Measurements from ENCODE around the gene CRB1.

CRB1 gene

GRCh38 chr1:197319631-197320030, 51.6 kb downstream of the CRB1 start:
- Histone ChIP-seq H3K27me3 (ENCODE audit: insufficient read depth, low read length, poor library complexity) (no peaks in the 10 kb centered on the region), H4K20me1 (ENCODE audit: insufficient read depth, low read length) (no peaks in the 10 kb centered on the region), H3K4me3 (ENCODE audit: low read depth in 1 of 2, low read length in 2 of 2) (no peak overlapping the region), H3K36me3 (ENCODE audit: insufficient read depth, low read length) (no peaks in the 10 kb centered on the region), H3K27ac (ENCODE audit: low read length) (no peak overlapping the region), H3K9ac (ENCODE audit: low read depth, low read length) (no peak overlapping the region), H3K9me3 (ENCODE audit: insufficient read depth, low read length, severe bottlenecking) (no peaks in the 10 kb centered on the region), H2AFZ (ENCODE audit: low read depth, low read length) (no peak overlapping the region), H3K79me2 (ENCODE audit: insufficient read depth, low read length) (no peaks in the 10 kb centered on the region), H3K4me1 (ENCODE audit: insufficient read depth, low read length) (no peaks in the 10 kb centered on the region), H3K4me2 (ENCODE audit: insufficient read depth, low read length) (no peak overlapping the region)
- no peak for ATAC-seq (ENCODE audit: insufficient read depth, low read depth)
- TF ChIP-seq CTCF (IDR thresholded peaks at IDR 0.05; ENCODE audit: borderline replicate concordance, extremely low read depth, low read length, poor library complexity, severe bottlenecking) (no peak), EZH2 (IDR thresholded peaks at IDR 0.05; ENCODE audit: borderline replicate concordance, low read depth, low read length, severe bottlenecking) (no peak)
- no peak for DNase-seq

GRCh38 chr1:197320991-197321531, 53.0 kb downstream of the CRB1 start:
- no peak for ATAC-seq (ENCODE audit: insufficient read depth, low read depth)
- TF ChIP-seq CTCF (IDR thresholded peaks at IDR 0.05; ENCODE audit: borderline replicate concordance, extremely low read depth, low read length, poor library complexity, severe bottlenecking): no peak
- no peak for TF ChIP-seq EZH2 (IDR thresholded peaks at IDR 0.05; ENCODE audit: borderline replicate concordance, low read depth, low read length, severe bottlenecking)
- Histone ChIP-seq H3K27ac (ENCODE audit: low read length) (no peak overlapping the region), H3K4me1 (ENCODE audit: insufficient read depth, low read length) (no peaks in the 10 kb centered on the region), H4K20me1 (ENCODE audit: insufficient read depth, low read length) (no peaks in the 10 kb centered on the region), H3K27me3 (ENCODE audit: insufficient read depth, low read length, poor library complexity) (no peaks in the 10 kb centered on the region), H3K79me2 (ENCODE audit: insufficient read depth, low read length) (no peaks in the 10 kb centered on the region), H3K4me2 (ENCODE audit: insufficient read depth, low read length) (no peak overlapping the region), H3K9ac (ENCODE audit: low read depth, low read length) (no peak overlapping the region), H2AFZ (ENCODE audit: low read depth, low read length) (no peak overlapping the region), H3K9me3 (ENCODE audit: insufficient read depth, low read length, severe bottlenecking) (no peaks in the 10 kb centered on the region), H3K36me3 (ENCODE audit: insufficient read depth, low read length) (no peaks in the 10 kb centered on the region), H3K4me3 (ENCODE audit: low read depth in 1 of 2, low read length in 2 of 2) (no peak overlapping the region)
- DNase-seq: no peak

GRCh38 chr1:197321811-197322210, 53.8 kb downstream of the CRB1 start:
- H3K27me3 ChIP-seq (ENCODE audit: insufficient read depth, low read length, poor library complexity): no peaks in the 10 kb centered on the region
- H2AFZ ChIP-seq (ENCODE audit: low read depth, low read length): no peak overlapping the region
- TF ChIP-seq EZH2 (IDR thresholded peaks at IDR 0.05; ENCODE audit: borderline replicate concordance, low read depth, low read length, severe bottlenecking) (no peak), CTCF (IDR thresholded peaks at IDR 0.05; ENCODE audit: borderline replicate concordance, extremely low read depth, low read length, poor library complexity, severe bottlenecking) (no peak)
- no peaks in the 10 kb centered on the region for H3K79me2 ChIP-seq (ENCODE audit: insufficient read depth, low read length)
- no peaks in the 10 kb centered on the region for H4K20me1 ChIP-seq (ENCODE audit: insufficient read depth, low read length)
- no peak overlapping the region for H3K27ac ChIP-seq (ENCODE audit: low read length)
- H3K9ac ChIP-seq (ENCODE audit: low read depth, low read length): no peak overlapping the region
- no peaks in the 10 kb centered on the region for H3K4me1 ChIP-seq (ENCODE audit: insufficient read depth, low read length)
- no peaks in the 10 kb centered on the region for H3K36me3 ChIP-seq (ENCODE audit: insufficient read depth, low read length)
- H3K4me3 ChIP-seq (ENCODE audit: low read depth in 1 of 2, low read length in 2 of 2): no peak overlapping the region
- DNase-seq (no peak), ATAC-seq (ENCODE audit: insufficient read depth, low read depth) (no peak)
- no peak overlapping the region for H3K4me2 ChIP-seq (ENCODE audit: insufficient read depth, low read length)
- H3K9me3 ChIP-seq (ENCODE audit: insufficient read depth, low read length, severe bottlenecking): no peaks in the 10 kb centered on the region
